Kidney (tissue), 14 donors: Measurements from ENCODE around the gene MRTFA. TPM values are rescaled to one million over a fixed set of nuclear protein-coding genes. Genes with fewer than 3 reads are reported as not detected.

Source experiments
- DNase-seq, 5 donors: peaks; one replicate each; pipeline ENCODE4 v3.0.0-alpha.2; 2013 to 2020
- FAIRE-seq: peaks from 2 replicates; lab custom pipeline; 2012; peaks lifted over from hg19 to GRCh38; lab: Jason Lieb, UNC
- H3K27ac ChIP-seq, 2 donors: one replicate each; pipeline ENCODE4 v1.7.0; 2013; ENCODE audit warnings: low read depth in 2 of 2, low read length in 2 of 2, inconsistent platforms in 1 of 2
- H3K27me3 ChIP-seq: one replicate; pipeline ENCODE4 v1.7.1; 2013; ENCODE audit warnings: low read length, inconsistent platforms; ENCODE audit not compliant: control insufficient read depth, insufficient read depth
- H3K36me3 ChIP-seq, 3 donors: one replicate each; pipeline versions ENCODE4 v1.7.0 to v1.7.1; 2013; ENCODE audit warnings: low read length in 3 of 3, control low read depth in 1 of 3, inconsistent platforms in 1 of 3; ENCODE audit not compliant: insufficient read depth in 3 of 3, control insufficient read depth in 2 of 3
- H3K4me1 ChIP-seq, 3 donors: one replicate each; pipeline versions ENCODE4 v1.7.0 to v1.7.1; 2013; ENCODE audit warnings: low read length in 3 of 3, inconsistent platforms in 1 of 3, low read depth in 1 of 3; ENCODE audit not compliant: control insufficient read depth in 2 of 3, insufficient read depth in 2 of 3
- H3K4me3 ChIP-seq, 3 donors: one replicate each; pipeline versions ENCODE4 v1.7.0 to v1.8.1; 2013; ENCODE audit warnings: low read length in 3 of 3, control low read depth in 1 of 3, inconsistent platforms in 1 of 3
- H3K9ac ChIP-seq, 3 donors: one replicate each; pipeline versions ENCODE4 v1.7.0 to v1.7.1; 2013; ENCODE audit warnings: low read length in 3 of 3, control low read depth in 1 of 3, inconsistent platforms in 1 of 3
- H3K9me3 ChIP-seq, 3 donors: one replicate each; pipeline versions ENCODE4 v1.7.0 to v1.7.1; 2013; ENCODE audit warnings: low read length in 3 of 3, control low read depth in 1 of 3, inconsistent platforms in 1 of 3; ENCODE audit not compliant: control insufficient read depth in 2 of 3, insufficient read depth in 1 of 3
- CTCF ChIP-seq: IDR thresholded peaks from 3 replicates; pipeline ENCODE4 v1.5.1; 2012; ENCODE audit warnings: mild to moderate bottlenecking, moderate library complexity, borderline replicate concordance; ENCODE audit not compliant: insufficient read depth; ENCODE audit errors: extremely low read depth
- intact Hi-C: fragments of 100-400 bp; cut with DNase I; formaldehyde crosslinking; loops from one replicate; pipeline ENCODE4 v1.11.1; 2022
- polyA plus RNA-seq: library from polyadenylated mRNA; stranded (reverse); fragments of 350-450 nt; fragmentation: Illumina TruSeq; extraction: RNeasy Lipid Tissue Mini Kit (QIAGEN cat#74804); gene quantifications from one replicate; pipeline ENCODE4 v1.2.3, GENCODE V29; 2014; ENCODE audit warnings: low read depth, low replicate concordance; ENCODE audit not compliant: insufficient read depth
- total RNA-seq: library from RNA; stranded (reverse); fragmentation: NEBNext Ultra II Directional; extraction: Animal tissue kit (Norgen Biotek cat#: 25700); gene quantifications from one replicate; pipeline ENCODE4 v1.2.1, GENCODE V29; 2021
- donor health status: control.
- donor health status: control.
- donor health status: control.
- donor health status: control.
- donor health status: control.
- donor health status: DM: yes; HTN: yes; CAD: no.
- donor health status: Normal renal cell carcinoma (clear cell type).

MRTFA gene
- total and polyA plus RNA-seq, 2 donors from 2014 or later: 12.5 to 59.9 TPM

DNA sequence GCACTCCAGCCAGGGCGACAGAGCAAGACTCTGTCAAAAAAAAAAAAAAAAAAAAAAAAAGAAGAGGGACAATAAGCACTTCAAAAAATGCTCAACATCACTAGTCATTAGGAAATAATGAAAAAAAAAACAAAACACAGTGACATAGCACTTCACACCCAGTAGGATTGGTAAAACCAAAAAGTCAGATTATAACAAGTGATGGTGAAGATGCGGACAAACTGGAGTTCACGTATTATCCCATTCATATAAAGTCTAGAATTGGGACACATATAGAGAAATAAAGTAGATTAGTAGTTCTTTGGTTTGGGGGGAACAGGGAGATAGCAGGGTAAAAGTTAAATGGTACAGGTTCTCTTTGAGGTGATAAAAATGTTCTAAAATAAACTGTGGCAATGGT is 64.6 kb downstream of the MRTFA start:
- H3K4me1 ChIP-seq: peaks cover 0 to 13% (median 0%) of the 10 kb centered on the region in 3 donors
- H3K9ac ChIP-seq: no peak overlapping the region
- no peak overlapping the region for H3K27ac ChIP-seq
- FAIRE-seq (no peak), DNase-seq (no peak)
- no peak for TF ChIP-seq CTCF
- no peaks in the 10 kb centered on the region for H3K36me3 ChIP-seq
- H3K4me3 ChIP-seq: no peak overlapping the region
- intact Hi-C loops: no loop called here
- H3K27me3 ChIP-seq: no peaks in the 10 kb centered on the region
- no peaks in the 10 kb centered on the region for H3K9me3 ChIP-seq

GRCh38 chr22:40567626-40568328 is 68.7 kb downstream of the MRTFA start:
- Histone ChIP-seq H3K9me3 (no peaks in the 10 kb centered on the region), H3K9ac (no peak overlapping the region), H3K27me3 (no peaks in the 10 kb centered on the region), H3K4me1 (peaks cover 0 to 14% (median 0%) of the 10 kb centered on the region in 3 donors), H3K27ac (no peak overlapping the region), H3K36me3 (no peaks in the 10 kb centered on the region), H3K4me3 (no peak overlapping the region)
- no peak for DNase-seq
- intact Hi-C loops: no loop called here
- no peak for TF ChIP-seq CTCF
- no peak for FAIRE-seq

- Histone ChIP-seq H3K4me3 (no peak overlapping the region), H3K9ac (no peak overlapping the region), H3K9me3 (no peaks in the 10 kb centered on the region), H3K36me3 (no peaks in the 10 kb centered on the region), H3K27me3 (no peaks in the 10 kb centered on the region), H3K4me1 (peaks cover 0 to 14% (median 0%) of the 10 kb centered on the region in 3 donors), H3K27ac (no peak overlapping the region)
- DNase-seq: no peak
- FAIRE-seq: no peak
- no peak for TF ChIP-seq CTCF
- intact Hi-C loops: no loop called here
Observed at GRCh38 chr22:40567106-40567505, 69.4 kb downstream of the MRTFA start.

- TF ChIP-seq CTCF: no peak
- intact Hi-C loops: no loop called here
- H3K9ac ChIP-seq: no peak overlapping the region
- no peaks in the 10 kb centered on the region for H3K9me3 ChIP-seq
- H3K27ac ChIP-seq: no peak overlapping the region
- H3K4me3 ChIP-seq: no peak overlapping the region
- DNase-seq: no peak
- no peaks in the 10 kb centered on the region for H3K4me1 ChIP-seq
- H3K27me3 ChIP-seq: no peaks in the 10 kb centered on the region
- no peaks in the 10 kb centered on the region for H3K36me3 ChIP-seq
- FAIRE-seq: no peak
Observed at GRCh38 chr22:40560994-40561515, 75.5 kb downstream of the MRTFA start.
